Stimulated activated CD4-positive, alpha-beta T cell treated with anti-CD3 and anti-CD28 coated beads, Interleukin-1b, Interleukin-23, amount 100 ng/mL, for 48 hours (primary cell): Measurements from ENCODE around the gene BNC2.

Experiments
- DNase-seq: peaks from one replicate; pipeline ENCODE4 v3.0.0-alpha.2; 2020

Gene BNC2

DNA sequence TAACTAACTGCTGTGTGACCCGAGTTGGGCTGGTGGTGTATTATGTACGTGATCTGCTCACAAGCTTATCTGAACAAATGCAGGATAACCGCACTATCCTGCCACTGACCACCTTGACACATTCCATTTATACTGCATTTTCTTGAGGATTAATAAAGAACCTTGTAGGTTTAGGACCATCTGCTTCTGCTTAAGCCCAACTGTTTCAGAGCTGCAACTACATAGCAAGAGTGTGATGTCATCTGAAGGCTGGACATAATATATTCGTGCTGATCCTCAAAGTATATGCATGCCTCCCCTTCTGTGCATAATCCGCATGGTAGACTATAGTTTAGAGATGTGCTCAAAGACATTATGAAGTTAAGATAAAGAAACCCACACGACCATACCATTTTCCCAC, 435.9 kb downstream of the BNC2 start:
- DNase-seq: no peak

DNA sequence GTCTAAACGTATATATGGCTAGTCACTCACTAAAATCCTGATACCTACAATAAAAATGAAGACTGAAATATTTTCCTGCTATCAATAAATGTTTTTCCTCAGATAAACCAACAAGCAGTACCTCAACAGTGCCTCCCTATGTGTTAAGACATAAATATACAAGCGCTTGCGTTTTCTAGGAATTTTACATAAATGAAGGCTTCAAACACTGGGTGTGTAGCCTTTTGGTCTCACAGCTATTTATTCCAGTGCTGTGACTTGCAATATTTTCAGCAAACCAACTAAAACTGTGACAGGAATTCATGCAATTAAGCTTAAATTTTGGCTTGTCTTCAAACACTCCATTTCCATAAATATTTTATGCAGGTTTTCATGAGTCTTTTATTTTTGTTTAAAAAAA, 437.0 kb downstream of the BNC2 start:
- DNase-seq: no peak

DNA sequence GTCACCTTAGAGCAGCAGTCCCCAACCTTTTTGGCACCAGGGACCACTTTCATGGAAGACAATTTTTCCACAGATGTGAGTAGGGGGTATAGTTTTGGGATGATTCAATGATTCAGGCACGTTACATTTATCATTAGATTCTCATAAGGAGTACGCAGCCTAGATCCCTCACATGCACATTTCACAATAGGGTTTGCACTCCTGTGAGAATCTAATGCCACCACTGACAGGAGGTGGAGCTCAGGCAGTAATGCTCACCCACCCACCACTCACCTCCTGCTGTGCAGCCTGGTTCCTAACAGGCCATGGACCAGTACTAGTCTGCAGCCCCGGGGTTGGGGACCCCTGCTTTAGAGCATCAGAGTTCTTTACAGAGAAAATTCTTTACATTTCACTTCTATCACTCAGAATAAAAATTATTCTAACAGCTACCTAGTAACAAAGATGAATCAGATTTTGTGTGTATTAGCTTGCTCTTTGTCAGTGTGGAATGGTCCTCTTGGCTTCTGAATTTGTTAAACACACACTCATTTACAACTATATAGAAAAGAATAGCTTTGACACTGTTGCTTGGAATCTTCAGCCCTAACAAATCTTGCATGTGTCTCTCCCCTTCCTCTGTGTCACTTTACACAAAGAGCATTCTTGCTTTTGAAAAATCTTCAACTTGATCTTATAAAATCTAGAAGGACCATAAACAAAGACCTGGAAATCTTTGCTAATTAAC, 438.6 kb downstream of the BNC2 start:
- no peak for DNase-seq

DNA sequence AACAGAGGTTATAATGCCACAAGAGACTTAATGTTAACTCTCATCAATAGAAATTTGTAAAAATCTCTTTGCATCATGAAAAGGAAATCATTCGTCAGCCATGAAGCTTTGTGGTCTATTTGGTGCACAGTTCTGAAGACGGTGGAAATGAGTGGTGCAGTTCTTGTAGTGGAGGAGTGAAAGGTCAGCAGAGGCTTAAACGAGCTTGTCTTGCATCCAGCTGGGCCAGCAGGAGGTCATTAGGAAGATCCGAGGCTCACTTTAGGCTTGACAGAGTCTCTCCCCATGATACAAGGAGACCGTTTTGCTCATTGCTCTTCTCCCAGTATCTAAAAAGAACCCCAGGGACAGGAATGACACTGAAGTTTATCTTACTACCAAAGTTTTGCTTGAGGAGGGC, 440.8 kb downstream of the BNC2 start:
- DNase-seq: no peak

DNA sequence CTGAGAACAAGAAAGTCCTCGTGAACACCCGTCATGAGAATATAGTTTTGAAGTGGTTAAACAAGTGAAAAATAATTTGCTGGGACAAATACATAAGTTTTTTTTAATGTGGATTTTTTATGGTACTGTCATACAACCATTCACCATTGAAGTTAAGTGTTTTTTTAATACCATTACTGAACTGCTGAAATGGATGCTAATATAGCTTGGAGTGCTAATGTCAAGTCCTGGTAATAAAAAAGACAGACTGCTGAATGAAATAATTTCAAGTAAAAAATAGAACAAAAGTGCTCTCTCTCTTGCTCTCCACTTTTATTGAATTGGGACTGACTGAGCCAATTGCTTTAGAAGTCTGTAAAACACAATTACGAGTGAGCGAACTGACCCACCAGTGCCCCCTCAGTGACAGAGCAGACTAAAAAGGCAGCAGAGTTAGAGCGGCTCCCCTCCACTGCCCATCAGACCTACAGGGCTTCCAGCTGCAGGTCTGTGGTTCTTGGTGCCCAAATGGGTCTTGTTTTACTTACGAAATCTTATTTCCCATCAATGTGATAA, 442.5 kb downstream of the BNC2 start:
- no peak for DNase-seq

DNA sequence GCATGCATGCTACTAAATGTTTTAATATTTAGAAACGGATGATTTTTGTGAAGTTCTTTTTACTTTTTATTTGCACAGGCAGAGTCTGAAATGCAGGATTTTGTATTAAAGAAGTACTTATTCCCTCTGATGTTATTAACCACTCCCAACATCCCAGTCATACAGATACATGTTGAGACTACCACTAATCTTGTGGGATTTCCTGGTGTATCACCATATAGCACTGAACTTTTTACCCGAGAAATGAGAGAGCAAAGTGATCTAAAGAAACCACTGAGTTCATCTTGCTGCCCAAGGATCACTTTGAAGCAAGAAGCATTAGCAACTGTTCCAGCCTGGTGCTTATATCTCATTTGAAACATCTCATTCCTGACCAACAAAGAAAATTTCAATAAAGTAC, 443.8 kb downstream of the BNC2 start:
- no peak for DNase-seq

DNA sequence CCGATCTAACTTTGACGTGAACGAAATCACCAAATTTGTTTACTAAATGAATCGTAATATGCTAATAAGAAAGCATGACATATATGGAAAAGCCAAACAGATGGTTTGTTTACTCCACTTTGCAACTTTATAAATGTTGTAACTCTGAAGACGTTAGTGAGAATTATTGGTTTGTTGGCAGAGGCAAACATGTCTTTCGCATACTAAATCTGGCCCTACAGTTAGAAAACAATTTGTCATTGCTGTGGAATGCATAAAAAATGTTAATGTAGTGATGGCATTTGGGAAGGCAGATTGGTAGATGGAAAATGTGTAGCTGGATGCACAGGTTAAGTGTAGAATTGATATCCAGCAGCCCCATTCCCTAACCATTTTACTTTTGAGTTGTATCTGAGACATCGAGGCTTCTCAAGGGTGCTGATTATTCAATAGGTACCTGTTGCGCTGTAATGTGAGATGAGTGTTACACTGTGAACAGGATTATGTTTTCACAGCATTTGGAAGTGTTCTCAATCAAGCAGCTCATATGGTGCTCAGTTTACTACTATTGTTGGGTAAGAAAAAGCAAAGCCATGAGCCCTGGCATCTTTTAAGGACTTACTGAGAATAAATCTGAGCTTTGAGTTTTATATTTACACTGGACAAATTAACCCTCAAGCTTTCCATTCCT, 444.8 kb downstream of the BNC2 start:
- no peak for DNase-seq

DNA sequence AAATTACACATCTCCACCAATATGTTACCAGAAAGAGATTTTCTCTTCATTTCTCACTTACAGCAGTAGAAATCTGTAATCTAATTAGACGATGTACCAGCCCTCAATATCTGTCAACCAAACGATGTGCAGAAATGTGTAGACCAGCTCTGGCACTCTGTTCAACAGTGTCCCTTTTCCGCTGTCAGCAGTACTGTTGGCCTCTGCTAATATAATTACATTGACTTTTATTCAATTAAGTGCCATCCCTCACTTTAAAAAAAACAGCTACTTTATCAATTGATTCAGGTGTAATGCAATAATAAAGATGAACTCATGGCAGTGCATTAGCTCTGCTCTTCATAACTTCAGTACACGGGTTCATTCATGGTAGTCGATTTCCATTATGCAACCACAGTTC, 448.4 kb downstream of the BNC2 start:
- DNase-seq: no peak

DNA sequence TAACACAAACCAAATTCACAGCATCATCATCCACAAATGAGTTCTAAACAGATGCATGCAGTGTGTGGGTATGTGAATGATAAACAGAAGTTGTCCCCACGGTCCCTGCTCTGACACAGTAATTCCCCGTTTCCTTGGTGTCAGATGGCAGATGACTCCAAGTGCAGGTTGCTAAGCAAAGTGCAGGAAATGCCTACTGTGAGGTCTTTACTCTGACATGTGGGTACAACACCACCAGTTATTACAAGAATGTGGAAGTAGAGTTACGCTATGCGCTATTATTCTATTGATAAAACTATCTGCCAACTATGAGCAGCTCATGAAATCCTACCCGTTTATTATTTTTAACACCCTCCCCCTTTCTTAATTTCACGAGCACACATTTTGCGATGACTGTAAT, 448.9 kb downstream of the BNC2 start:
- DNase-seq: no peak

DNA sequence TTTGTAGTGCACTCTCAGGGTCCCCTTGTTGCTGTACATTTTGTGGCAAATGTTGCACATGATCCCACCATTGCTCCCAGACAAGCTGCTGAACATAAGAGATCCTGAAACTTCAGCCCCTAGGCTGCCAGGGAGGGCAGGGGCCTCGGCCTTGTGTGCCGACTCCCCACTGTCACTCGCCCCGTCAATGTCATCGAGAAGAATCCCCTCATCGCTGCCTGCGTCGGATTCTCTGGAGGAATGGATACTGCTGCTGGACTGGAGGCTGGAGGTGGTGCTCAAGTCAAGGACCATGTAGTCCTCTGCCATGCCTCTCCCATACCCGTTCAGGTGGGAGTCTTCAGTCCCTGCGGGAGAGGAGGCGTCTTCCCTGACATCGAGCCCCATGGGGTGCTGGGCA, 451.3 kb downstream of the BNC2 start:
- no peak for DNase-seq

DNA sequence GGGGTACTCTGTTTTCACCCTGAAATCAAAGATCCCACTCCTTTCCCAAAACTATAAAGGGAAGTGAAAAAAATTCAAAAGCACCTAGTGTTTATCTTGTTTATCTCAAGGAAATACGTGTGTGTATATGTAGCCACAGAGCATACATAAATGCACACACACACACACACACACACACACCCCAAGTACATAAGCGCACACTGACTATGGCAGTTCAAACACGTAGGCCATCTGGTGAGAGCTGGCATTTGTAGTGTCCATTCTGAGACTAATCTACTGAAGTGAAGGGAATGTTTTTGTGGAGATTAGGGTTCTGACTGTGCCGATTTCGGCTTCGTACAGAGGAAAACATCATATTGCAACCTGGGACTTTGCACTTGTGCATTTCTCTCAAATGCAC, 451.7 kb downstream of the BNC2 start:
- no peak for DNase-seq

DNA sequence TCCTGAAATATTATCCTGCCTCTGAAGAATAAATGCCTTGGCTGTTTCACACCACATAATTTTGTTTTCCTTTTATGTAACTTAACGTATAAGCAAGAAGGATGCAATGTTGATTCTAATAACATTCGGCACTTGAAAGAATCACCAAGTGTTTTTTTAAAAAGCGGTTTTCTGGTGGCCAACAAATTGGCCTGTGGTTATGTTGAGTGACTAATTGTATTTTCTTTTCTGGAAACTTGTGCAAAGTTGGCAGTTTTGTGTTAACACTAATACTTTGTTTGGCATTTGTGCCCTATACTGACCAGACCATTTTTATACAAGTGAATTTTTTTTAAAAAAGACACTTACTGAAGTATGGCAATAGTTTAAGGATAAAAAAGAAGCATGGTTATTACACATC, 452.7 kb downstream of the BNC2 start:
- DNase-seq: no peak

DNA sequence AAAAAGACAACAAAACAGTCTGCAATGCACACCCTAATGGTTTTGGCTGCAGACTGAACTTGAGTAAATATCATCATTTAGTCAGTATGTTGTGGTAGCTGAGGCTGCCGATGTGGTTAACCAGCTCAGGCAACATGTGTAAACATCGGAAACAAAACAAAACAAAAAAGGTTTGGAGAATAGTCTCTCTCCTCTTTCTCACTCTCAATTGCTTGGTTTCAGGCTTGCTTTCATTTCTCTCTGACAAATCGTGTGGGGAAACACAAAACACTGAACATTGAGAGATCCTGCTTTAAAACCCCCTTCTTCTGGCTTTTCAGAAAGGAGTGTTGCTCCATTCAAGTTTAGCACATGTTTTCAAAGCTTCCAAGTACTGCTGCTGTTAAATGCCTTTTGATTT, 453.3 kb downstream of the BNC2 start:
- no peak for DNase-seq

DNA sequence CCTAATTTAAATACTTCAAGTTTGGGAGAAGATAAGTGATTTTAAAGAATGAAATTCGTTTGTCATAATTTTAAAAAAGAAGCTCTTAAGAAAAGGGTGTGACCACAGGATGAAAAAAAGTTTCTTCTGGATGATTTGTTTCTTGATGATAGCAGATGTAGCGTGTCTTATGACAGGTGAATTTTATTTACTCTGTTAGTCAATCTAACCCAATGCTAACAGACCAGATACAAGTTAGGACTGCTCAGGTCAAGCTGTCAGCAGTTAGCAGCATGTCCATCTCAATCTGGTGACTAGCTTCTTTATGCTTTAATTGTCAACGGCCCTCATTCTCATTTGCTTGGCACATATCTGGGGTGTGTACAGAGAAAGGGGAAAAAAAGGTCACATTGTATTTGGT, 456.0 kb downstream of the BNC2 start:
- DNase-seq: no peak

DNA sequence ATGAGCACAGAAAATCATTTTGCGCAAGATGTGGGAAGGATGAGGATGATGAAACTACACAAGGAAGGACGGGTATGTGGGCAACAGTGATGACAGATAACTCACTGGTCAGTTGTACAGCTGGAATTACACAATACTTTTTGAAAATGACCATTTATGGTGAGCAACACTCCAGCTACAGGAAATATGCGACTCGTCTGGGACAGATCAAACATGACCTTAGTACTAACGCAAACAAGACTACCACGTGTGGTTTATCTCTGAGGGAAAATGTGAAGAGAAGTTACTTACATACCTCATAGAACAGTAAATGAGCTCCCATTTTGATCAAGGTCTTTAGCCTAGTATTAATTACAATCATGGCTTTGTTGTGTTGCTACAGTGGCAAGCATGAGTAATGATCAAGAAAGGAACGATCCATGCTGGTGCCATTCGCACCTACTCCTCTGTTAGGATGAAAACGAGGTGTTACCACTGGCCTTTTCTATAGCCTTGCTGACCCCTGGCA, 456.9 kb downstream of the BNC2 start:
- DNase-seq: no peak

DNA sequence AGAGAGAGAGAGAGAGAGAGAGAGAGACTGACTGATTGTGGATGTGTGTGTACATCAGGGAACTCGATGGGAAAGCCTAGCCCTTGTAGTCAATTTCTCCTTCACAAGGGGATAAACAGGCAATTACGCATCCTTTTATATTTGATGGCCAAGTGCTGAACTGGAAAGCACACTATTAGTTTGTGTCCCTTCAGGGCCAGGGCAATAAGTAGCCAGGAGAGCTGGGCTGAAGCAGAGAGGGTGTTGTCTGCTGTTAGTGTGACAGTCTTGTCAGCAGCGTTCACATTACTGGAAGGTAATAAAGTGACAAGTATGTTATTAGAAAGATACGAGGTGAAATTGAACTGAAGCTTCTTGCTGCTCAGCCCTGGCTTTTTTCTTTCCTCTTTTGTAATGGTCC, 457.7 kb downstream of the BNC2 start:
- DNase-seq: no peak

DNA sequence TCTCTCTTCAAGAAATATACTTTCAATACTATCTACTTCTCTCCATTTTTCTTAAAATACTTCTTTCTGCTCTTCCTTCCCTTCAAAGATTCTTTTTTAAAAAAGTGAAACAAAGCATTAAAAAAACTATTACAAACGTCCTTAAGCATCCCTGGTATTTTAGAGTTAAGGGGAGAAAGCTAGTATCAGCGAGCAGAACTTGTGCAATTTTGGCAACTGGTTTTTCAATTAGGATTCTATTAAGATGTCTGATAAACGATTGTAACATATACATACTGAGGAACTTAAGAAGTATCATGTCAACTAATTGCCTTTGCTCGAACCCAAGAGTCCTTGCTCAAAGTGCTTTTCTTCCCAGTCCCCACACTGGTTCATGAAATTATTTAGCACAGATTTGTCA, 459.2 kb downstream of the BNC2 start:
- DNase-seq: no peak

DNA sequence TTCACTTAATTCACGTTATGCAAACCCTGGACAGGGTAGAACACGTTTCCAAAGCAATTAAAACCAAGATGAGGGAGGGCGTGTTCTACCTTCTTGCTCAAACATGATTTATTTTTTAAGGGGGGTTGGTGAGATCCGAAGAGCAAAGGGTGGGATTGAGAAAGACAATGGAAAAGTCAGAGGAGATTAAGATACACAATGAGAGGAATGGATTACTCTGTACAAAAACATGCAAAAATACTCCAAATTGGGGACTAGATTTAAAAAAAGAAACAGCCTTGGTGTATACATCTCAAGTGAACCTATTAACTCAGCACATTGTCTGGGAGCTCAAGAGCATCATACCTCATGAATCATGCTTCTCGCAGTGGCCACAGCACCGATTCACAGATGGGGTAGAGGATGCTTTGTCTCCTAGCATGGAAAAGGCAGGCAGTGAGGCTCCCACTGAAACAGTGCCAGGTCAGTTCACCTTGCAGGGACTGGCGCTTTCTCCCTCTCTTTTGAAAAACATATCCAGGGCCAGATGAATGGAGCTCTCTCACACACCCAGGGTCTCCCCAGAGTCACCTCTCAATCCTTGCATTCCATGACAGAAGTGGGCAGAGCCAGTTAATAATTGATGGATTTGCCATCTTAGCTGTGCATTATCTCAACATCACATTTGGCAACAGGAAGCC, 459.7 kb downstream of the BNC2 start:
- no peak for DNase-seq

DNA sequence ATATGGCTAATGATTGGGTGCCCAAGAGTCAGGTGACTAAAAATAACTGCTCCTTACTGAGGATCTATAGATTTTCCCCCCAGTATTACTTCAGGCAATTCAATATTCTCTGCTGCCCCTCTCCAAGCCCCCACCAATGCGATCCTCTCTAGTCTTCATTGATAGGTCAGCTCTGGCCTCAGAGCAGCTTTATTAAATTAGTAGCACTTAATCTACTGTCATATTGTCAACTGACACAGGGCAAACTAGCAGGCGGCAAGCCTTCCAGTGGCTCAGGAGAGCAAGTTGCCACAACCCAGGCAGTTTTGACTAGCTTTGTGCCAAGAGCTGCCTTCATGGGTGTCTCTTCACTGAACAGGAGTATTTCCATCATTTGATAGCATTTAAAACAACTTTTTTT, 462.9 kb downstream of the BNC2 start:
- DNase-seq: no peak

DNA sequence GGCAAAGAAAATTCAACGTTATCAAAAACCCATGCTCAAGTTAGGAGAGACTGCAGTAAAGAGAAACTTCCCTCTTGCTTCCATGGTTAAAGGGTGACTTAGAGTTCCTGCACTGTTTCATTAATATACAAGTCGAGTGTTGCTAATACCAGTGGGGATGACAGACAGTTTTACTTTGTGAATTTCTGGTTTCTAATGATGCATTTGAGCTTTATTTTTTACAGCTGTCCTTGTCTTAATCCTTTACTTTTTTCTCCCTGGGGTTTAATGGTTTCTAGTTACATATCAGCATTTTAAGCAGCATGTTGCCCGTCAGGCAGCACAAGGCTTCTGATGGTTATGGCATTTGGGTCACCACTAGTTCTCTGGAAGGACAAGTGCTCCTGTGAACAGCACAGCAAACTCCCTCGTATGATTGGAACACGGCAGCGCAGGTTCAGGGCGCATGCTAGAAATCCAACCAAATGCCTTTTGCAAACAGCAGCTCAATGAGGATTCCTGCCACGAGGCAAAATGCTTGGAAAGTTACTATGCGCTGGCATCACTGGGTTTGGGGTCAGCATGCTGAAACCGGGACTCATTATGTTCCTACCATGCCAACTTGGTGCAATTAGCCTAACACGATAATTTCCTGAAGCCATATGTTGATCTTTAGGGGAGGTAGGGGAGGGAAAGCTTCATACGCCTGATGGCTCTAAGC, 463.8 kb downstream of the BNC2 start:
- DNase-seq: no peak

DNA sequence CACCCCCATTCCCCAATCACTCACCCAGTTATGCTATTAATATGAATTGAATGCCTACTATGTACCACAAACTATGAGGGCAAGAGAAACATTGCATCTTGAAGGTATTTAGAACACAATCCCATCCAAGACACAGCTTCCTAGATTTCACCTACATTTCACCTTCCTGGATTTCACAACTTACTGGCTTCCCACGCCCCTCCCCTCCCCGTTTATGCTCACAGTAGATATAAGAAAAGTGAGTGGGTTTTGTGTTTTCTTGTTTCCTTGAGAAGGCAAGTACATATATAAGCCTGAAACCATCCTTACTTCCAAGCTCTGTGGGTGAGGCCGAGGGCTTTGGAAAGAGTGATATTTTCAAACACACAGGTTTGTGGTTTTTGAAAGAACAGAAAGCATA, 465.0 kb downstream of the BNC2 start:
- no peak for DNase-seq

DNA sequence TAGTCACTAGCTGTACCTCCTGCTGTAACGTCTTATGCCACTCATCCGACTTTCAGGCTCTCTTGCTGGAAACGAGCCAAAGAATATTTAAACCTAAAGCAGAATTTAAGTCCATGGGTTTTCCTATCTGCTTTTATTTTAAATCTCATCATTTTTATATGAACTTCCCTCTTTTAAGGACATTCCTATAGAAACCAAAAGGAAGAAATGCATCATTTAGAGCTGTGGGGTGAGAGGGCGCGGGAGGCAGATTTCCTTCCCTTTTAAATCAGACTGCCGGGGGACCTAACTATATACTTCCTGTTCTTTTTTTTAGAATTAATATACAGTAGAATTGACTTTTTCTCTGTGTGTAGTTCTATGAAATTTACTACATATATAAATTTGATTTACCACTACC, 468.8 kb downstream of the BNC2 start:
- no peak for DNase-seq

DNA sequence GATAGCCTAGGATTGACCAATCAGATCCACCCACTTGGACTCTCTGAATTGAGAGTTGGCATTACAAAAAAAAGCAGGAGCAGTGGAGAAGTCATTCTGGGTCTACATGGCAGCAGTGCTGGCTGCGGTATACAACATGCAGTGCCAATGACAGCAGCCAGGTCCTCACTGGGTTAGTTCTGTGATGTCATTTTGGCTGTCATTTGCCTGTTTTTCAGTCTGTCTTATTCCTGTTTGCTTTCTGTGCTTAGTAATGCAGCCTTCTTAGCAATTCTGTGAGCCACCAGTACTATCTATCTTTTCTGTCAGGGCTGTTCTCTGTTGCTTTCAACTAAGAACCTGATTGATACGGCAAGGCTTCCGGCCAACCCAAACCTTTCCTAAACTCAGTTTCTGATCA, 471.8 kb downstream of the BNC2 start:
- no peak for DNase-seq
